Measurements from ENCODE around the gene LTBR. TPM values are rescaled to one million over a fixed set of nuclear protein-coding genes. Genes with fewer than 3 reads are reported as not detected.

The LTBR gene
- total RNA-seq, 1 experiment from 2014 or later: 4.8 TPM

DNA sequence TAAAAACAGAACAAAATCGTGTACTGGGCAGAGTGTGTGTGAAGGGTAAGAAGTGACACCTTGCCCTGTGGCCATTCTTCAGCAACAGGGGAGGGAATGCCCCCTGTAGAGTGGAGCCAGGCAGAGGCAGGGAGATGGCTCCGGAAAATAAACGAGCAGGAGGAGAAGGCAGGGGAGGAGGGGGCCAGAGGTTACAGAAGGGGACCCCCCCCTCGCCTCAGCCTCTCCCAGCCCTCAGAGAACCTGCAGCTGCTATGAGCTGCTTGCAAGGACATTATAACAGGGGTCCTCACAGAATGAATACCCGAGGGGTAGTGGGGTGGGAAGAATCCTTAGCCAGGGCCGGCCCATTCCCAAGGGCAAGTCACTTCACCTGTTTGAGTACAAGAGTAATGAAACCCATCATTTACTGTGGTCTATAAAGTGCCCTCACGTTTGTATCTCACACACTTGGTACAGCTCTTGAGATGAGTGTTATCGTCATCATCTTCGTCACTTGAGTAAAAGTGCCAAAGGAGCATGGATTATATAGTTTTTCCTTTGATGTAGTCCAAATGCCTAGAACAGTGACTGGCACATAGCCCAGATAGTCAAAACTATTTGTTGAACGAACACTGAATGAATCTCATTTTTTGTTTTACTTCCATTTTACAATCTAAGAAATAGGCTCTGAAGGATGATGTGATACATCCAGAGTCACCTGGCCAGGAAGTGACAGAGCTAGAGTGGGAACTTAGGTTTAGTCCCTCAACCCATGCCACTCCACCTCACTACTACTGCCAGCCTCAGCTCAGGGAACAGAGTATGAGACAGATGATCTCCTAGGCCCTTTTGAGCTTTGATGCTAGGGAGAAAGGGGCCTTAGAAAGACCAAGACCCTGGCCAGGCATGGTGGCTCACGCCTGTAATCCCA, 23.1 kb upstream of the LTBR start:
- no peaks in the 10 kb centered on the region for H3K79me2 ChIP-seq (ENCODE audit: insufficient read depth, low read length)
- H3K18ac ChIP-seq (ENCODE audit: insufficient read length, low read depth, low read length): no peak overlapping the region
- DNase-seq: no peak
- H4K5ac ChIP-seq (ENCODE audit: insufficient read length, low read depth, low read length): no peak overlapping the region
- H3T11ph ChIP-seq (ENCODE audit: low read length): no peak overlapping the region
- H3K23me2 ChIP-seq (ENCODE audit: insufficient read length, low read depth, low read length, poor library complexity, severe bottlenecking): peaks cover 4% of the 10 kb centered on the region
- no peak overlapping the region for H3K27ac ChIP-seq (ENCODE audit: insufficient read length, low read depth, low read length)
- peaks cover 5 to 7% of the 10 kb centered on the region in 2 experiments for H3K4me1 Mint-ChIP-seq
- H2AK5ac ChIP-seq (ENCODE audit: insufficient read length, low read length): no peak overlapping the region
- H2BK120ac ChIP-seq (ENCODE audit: low read depth, low read length, poor library complexity, severe bottlenecking): no peak overlapping the region
- peaks cover 3% of the 10 kb centered on the region for H4K20me1 ChIP-seq (ENCODE audit: control insufficient read depth, insufficient read depth, insufficient read length)
- H3K4me3 Mint-ChIP-seq: no peak overlapping the region
- no peaks in the 10 kb centered on the region; a peak in 1 of 5 replicates for H3K9me3 Mint-ChIP-seq
- no CpG with 5 or more reads among the region's 11 CpGs for WGBS (ENCODE audit: extremely low coverage, insufficient read length, low lambda C conversion rate)
- H2BK12ac ChIP-seq (ENCODE audit: insufficient read length, low read depth, low read length): no peak overlapping the region
- H2BK20ac ChIP-seq (ENCODE audit: low read depth, low read length, poor library complexity, severe bottlenecking): no peak overlapping the region
- no peak overlapping the region for H4K91ac ChIP-seq (ENCODE audit: insufficient read length, low read depth, low read length)
- no peak overlapping the region for H3K56ac ChIP-seq (ENCODE audit: insufficient read length, low read depth, low read length)
- H3K27me3 ChIP-seq (ENCODE audit: insufficient read depth, low read length): no peaks in the 10 kb centered on the region
- H3K36me3 Mint-ChIP-seq (ENCODE audit: insufficient read depth in 1 of 3, low read depth in 3 of 3): peaks cover 19 to 64% (median 60%) of the 10 kb centered on the region in 3 experiments
- TF ChIP-seq, protein P1, sequence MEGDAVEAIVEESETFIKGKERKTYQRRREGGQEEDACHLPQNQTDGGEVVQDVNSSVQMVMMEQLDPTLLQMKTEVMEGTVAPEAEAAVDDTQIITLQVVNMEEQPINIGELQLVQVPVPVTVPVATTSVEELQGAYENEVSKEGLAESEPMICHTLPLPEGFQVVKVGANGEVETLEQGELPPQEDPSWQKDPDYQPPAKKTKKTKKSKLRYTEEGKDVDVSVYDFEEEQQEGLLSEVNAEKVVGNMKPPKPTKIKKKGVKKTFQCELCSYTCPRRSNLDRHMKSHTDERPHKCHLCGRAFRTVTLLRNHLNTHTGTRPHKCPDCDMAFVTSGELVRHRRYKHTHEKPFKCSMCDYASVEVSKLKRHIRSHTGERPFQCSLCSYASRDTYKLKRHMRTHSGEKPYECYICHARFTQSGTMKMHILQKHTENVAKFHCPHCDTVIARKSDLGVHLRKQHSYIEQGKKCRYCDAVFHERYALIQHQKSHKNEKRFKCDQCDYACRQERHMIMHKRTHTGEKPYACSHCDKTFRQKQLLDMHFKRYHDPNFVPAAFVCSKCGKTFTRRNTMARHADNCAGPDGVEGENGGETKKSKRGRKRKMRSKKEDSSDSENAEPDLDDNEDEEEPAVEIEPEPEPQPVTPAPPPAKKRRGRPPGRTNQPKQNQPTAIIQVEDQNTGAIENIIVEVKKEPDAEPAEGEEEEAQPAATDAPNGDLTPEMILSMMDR (conservative IDR thresholded peaks at IDR 0.05): no peak
- no peak overlapping the region for H2AFZ ChIP-seq (ENCODE audit: low read length)
- H2BK15ac ChIP-seq (ENCODE audit: low read depth, low read length): no peak overlapping the region
- no peak overlapping the region for H3K4me2 ChIP-seq (ENCODE audit: insufficient read depth, insufficient read length, low read length)
- no peak overlapping the region for H3K9ac ChIP-seq (ENCODE audit: extremely low read depth, insufficient read length, low read length)
- no peak overlapping the region for H3K27ac Mint-ChIP-seq
- no peak overlapping the region for H3K23ac ChIP-seq (ENCODE audit: insufficient read length, low read depth, low read length)
- H3K79me1 ChIP-seq (ENCODE audit: insufficient read depth, low read depth, low read length, poor library complexity, severe bottlenecking): no peaks in the 10 kb centered on the region
- H4K8ac ChIP-seq (replicated peaks; ENCODE audit: insufficient read length, low read depth, low read length): no peak overlapping the region
- H2BK5ac ChIP-seq (ENCODE audit: insufficient read length, low read length): no peak overlapping the region
- no peaks in the 10 kb centered on the region for H3K27me3 Mint-ChIP-seq (ENCODE audit: low read depth)
- no peak overlapping the region for H3K4ac ChIP-seq (ENCODE audit: low read depth, low read length)
- no peak overlapping the region for H3K14ac ChIP-seq (ENCODE audit: insufficient read depth, low read length)
- no peaks in the 10 kb centered on the region for H3K9me3 ChIP-seq (ENCODE audit: control insufficient read depth, low read depth, low read length)
- H3K4me1 ChIP-seq (ENCODE audit: insufficient read depth, low read length): no peaks in the 10 kb centered on the region

Data from H9 (cell line).